Subcutaneous adipose tissue (tissue), 4 donors: ENCODE measurements around the gene ITGB5. TPM values are rescaled to one million over a fixed set of nuclear protein-coding genes. Genes with fewer than 3 reads are reported as not detected.

Source experiments
- small RNA-seq: library from RNA; depleted of rRNA; stranded (forward); fragments of <200 nt; gene quantifications from one replicate; pipeline ENCODE3, GENCODE V24; 2016
- total RNA-seq, 4 donors: library from RNA; depleted of rRNA; stranded (reverse); fragments of >200 nt; gene quantifications; one replicate each; pipeline ENCODE4 v1.1.0, GENCODE V29; 2016
- TF ChIP-seq, protein P1 (sequence below): fragments of 450-650 bp; IDR thresholded peaks from one replicate; pipeline ENCODE4 v1.5.1; 2016; ENCODE audit warnings: low read depth, mild to moderate bottlenecking, control low read depth, antibody characterized with exemption, moderate library complexity

ITGB5 gene
- total RNA-seq, 4 donors from 2014 or later: 165 to 320 (median 262) TPM

DNA sequence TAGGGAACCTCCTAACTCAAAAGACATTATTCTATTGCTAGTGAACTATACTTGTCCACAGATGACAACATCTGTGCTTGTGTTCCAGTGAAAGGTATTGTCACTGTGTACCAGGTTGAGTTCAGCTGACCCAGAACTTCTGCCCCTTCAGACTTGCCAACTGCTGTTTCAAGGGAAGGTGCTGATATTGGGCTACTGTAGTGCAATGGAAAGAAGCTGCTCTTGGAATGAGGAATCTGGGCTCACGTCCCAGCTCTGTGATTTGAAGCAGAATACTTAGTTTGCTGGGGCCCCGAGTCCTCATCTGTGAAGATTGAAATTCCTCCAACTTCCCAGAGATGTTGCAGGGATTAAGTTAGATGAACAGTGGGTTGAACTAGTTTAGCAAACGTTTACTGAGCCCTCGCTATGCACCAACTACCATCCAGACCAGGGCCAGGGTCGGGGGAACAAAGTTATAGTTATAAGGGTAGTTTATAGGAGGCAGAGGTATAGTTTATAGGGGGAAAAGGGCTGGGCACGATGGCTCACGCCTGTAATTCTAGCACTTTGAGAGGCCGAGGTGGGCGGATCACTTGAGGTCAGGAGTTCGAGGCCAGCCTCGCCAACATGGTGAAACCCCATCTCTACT, 172.8 kb downstream of the ITGB5 start:
- TF ChIP-seq, protein P1, sequence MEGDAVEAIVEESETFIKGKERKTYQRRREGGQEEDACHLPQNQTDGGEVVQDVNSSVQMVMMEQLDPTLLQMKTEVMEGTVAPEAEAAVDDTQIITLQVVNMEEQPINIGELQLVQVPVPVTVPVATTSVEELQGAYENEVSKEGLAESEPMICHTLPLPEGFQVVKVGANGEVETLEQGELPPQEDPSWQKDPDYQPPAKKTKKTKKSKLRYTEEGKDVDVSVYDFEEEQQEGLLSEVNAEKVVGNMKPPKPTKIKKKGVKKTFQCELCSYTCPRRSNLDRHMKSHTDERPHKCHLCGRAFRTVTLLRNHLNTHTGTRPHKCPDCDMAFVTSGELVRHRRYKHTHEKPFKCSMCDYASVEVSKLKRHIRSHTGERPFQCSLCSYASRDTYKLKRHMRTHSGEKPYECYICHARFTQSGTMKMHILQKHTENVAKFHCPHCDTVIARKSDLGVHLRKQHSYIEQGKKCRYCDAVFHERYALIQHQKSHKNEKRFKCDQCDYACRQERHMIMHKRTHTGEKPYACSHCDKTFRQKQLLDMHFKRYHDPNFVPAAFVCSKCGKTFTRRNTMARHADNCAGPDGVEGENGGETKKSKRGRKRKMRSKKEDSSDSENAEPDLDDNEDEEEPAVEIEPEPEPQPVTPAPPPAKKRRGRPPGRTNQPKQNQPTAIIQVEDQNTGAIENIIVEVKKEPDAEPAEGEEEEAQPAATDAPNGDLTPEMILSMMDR: no peak

Small RNAs within 50 kb of the gene (small RNA-seq; reads per million reads assigned to genes)
- gene MIR544B: not detected

Other genes with a start within 250 kb of the ITGB5 start
- 100 to 1,000 TPM in 1 of 4 donors, 10 to 100 TPM in 3; 17.0 to 244 (median 20.7) TPM for gene UMPS, start 156.9 kb downstream of the ITGB5 start, total RNA-seq
- gene MUC13, start 47.4 kb upstream of the ITGB5 start, total RNA-seq: 1 to 10 TPM in 1 of 4 donors, not detected in 3; 1.7 TPM
- 10 to 100 TPM; 26.7 to 72.5 (median 36.2) TPM for gene HEG1, start 168.6 kb upstream of the ITGB5 start, total RNA-seq